Superior temporal gyrus (tissue), 1 donor: ENCODE measurements around the gene MYRF.

Experiments used
- DNase-seq: peaks from one replicate; pipeline ENCODE4 v3.0.0-alpha.2; 2016; ENCODE audit errors: extremely low spot score

MYRF gene

DNA sequence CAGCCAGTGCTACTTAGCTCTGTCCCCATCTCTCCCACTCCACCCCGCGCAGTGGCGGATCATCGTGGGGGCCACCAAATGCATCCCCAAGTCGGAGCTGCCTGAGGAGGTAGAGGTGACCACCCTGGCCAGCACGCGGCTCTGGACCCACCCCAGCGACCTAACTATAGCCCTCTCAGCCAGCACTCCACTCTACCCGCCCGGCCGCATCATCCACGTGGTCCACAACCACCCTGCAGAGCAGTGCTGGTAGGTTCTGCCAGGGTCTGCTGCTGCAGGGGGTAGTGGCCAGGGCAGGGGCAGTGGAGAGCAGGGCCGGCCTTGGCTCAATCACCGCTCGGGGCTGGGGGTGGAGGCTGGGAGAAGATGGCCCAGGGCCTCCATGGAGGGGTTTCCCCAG lies 13.0 kb upstream of the MYRF start:
- no peak for DNase-seq

DNA sequence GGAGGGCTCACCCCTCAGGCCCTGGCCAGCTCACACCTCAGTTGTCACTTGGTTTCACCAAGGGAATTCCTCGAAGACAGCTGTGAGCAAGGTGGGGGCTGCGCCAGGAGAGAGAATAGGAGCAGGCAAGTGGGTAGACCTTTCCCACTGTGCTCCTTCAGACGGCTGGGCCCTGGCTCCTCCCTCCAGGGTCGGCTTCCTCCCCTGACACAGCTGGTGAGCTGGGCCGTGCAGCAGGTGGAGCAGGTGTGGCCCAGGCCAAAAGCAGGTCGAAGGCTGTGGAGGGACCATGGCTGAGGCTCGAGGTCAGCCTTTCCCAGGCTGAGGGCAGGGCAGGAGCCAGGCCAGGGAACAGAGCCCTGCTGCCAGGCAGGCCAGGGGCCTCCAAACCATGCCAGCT lies 12.5 kb upstream of the MYRF start:
- no peak for DNase-seq

- DNase-seq = no peak
Measured at GRCh38 chr11:61742391-61742790, 10.0 kb upstream of the MYRF start.

GRCh38 chr11:61743486-61744095 lies 8.8 kb upstream of the MYRF start:
- no peak for DNase-seq

DNA sequence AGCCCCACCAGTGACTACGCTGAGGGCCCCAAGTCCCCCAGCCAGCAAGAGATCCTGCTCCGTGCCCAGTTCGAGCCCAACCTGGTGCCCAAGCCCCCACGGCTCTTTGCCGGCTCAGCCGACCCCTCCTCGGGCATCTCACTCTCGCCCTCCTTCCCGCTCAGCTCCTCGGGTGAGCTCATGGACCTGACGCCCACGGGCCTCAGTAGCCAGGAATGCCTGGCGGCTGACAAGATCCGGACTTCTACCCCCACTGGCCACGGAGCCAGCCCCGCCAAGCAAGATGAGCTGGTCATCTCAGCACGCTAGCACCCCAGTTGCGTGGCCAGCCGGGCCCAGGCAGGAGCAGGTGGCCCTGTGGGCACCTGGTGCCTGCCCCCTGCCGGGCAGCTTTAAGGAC lies 8.3 kb upstream of the MYRF start:
- no peak for DNase-seq

- DNase-seq = no peak
Measured at GRCh38 chr11:61744609-61745156, 7.8 kb upstream of the MYRF start.

- no peak for DNase-seq
Measured at GRCh38 chr11:61745781-61746441, 6.5 kb upstream of the MYRF start.

DNA sequence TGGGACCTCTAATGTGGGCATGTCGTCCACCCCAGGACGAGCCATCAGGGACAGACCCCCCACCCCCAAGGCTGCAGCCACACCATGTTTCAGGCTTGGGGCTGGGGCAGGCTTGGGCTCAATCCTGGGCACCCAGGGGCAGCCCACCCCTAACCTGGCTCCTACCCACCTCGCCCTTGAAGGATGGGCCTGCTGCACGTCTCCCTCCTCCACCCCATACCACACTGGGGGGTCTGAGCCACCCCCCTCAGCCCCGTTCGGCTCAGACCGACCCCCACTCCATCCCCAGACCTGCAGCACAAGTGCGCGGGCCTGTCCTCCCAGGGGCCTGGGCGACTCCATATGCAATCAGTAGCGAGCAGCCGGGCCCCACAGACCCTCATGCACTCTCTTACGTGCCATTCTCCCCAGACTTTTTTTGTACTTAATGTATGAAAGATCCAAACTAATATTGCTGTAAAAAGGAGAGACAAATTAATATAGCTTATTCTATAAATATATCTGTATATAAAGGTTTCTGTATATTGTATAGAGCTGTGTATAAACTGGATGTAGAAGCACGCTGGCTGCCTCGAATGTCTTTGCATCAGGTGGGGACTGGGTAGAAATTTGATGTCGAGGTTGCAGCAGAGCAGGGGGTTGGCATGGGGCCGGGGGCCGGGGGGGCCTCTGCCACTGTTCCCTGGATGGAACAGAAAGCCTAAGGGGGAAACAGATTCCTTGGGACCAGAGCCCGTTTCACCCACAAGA lies 5.8 kb upstream of the MYRF start:
- DNase-seq = no peak

GRCh38 chr11:61747192-61747966 lies 5.1 kb upstream of the MYRF start:
- peak; percentile 90 for DNase-seq

DNA sequence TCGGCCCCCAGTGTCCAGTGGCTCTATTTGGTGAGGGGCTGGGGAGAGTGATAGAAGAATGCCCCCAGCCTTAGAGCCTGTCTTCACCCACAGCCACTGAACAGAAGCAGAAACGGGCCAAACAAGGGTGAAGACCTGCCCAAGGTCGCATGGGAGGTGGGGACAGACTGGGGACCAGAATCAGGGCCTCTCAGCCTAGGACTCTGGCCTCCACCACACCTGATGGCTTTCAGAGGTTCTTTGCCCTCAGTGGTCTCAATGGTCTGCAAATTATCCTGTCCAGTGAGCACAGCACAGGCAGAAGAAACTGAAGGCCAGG lies 4.5 kb upstream of the MYRF start:
- no peak for DNase-seq

GRCh38 chr11:61749591-61750217 lies 2.7 kb upstream of the MYRF start:
- DNase-seq = peak; percentile 92

- no peak for DNase-seq
Measured at GRCh38 chr11:61750631-61751273, 1.7 kb upstream of the MYRF start.

DNA sequence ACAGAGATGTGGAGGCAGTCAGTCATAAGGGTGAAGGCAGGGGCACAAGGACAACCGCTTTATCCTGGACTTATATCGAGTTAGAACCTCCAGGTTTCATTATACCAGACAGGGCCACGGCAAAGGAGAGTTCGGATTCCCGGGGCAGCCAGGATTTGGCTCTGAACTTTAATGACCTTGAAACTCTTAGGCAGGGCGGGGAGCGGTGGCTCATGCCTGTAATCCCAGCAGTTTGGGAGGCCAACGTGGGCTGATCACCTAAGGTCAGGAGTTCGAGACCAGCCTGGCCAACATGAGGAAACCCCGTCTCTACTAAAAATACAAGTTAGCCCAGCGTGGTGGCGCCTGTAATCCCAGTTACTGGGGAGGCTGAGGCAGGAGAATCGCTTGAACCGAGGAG lies 1.1 kb upstream of the MYRF start:
- DNase-seq = no peak

- no peak for DNase-seq
Measured at GRCh38 chr11:61752925-61753521, 587 bp downstream of the MYRF start.

DNA sequence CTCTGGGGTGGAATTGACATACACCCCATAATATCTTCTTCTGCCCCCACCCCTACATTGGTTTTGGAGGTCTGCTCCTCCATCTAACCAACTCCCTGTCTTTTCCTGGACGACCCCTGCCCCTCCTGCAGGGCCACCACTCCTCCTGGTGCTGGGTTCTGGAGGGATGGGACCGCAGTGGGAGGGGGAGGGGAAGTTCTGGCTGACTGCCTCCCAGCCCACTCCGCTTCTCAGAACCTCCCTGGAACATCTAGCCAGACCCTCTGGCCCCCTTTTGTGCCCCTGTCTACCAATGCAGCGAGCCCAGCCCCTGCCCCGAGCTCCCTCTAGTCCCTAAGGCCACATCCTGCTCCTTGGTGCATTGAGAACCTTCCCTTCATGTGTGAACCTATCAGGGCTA lies 1.2 kb downstream of the MYRF start:
- no peak for DNase-seq

DNA sequence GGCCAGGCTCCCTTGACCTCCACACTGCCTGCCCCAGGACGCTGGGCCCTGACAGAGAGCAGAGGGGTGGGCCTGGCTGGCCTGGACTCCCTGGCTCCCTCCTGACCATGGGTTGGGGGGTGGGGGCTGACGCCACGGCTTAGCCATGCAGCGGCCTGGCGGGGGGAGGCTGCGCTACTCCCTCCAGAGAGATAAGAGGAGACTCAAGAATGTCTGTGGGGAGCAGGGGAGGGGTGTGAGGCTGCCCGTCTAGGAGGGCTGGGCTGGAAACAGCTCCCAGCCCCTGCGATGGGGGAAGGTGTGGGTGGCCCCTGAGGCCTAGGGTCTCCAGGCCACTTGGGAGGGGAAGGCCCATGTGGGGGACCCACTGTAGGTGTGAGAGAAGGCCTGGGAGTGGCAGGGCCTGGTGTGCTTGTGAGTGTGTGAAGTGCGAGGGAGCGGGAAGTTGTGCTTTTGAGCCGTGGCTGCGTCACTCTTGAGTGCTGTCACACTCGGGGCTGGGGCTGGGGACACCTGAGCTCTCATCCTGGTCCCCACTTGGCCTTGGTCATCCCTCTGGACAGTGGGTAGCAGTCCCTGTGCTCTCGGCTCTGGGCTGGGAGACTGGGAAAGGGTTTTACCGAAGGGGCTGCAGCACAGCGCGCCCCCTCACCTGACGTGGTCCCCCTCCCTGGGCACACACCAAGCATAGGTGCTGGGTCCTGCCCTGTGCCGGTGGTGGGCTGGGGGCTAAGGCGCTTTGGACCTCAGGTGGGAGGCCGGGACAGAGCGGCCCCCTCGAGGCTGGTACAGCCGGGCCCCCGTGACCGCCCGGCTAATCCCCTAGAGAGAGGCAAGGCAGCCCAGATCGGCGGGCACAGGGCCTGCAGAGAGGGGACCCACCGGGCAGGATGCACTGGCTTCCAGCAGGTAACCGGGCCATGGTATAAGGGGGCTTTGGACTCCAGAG lies 2.4 kb downstream of the MYRF start:
- DNase-seq = no peak

DNA sequence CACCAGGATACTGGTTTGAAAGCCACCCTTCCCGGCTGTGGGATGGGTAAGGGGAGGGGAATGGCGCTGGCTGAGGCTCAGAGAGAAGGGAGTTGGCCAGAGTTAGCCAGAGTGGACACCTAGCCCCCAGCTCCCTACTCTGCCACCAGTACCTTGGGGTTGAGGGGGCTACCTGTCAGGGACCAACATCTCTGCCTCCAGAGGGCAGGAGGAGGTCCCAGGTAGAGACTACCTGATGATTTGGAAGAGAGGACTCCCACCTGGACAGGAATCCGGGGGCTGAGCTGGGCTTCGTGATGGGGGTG lies 3.7 kb downstream of the MYRF start:
- DNase-seq = no peak

DNA sequence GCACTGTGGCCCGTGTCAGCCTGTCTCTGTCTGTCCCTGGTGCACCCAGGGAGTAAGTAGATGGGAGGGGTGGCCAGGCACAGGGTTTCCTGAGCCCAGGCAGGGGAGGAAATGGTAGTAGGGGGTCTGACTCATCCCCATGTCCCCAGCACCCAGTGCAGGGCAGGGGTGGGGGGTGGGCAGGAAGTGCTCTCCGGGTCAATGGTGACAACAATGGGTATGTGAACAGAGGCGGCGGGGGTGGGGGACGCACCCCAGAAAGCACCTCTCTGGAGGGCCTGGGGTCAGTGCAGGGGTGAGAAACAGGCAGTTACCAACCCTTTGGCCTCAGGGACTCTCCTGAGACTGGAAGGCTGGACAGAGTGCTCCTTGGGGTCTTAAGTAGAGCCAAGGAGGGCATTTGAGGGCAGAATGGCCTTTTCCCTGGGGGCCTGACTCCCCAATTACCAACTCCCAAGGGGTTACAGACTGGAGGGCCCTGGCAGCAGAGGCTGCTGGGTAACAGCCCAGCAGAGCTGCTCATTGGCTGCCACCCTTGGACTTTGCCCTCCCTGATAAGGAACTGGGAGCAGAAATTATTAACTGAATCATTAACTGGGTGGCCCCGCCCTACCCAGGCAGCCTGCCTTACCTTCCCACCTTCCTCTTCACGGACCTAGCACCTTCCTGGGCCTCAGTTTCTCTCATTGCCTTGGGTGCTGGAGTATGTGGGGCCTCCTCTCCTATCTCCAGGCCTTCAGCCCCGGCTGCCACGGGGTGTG lies 4.2 kb downstream of the MYRF start:
- DNase-seq = no peak

DNA sequence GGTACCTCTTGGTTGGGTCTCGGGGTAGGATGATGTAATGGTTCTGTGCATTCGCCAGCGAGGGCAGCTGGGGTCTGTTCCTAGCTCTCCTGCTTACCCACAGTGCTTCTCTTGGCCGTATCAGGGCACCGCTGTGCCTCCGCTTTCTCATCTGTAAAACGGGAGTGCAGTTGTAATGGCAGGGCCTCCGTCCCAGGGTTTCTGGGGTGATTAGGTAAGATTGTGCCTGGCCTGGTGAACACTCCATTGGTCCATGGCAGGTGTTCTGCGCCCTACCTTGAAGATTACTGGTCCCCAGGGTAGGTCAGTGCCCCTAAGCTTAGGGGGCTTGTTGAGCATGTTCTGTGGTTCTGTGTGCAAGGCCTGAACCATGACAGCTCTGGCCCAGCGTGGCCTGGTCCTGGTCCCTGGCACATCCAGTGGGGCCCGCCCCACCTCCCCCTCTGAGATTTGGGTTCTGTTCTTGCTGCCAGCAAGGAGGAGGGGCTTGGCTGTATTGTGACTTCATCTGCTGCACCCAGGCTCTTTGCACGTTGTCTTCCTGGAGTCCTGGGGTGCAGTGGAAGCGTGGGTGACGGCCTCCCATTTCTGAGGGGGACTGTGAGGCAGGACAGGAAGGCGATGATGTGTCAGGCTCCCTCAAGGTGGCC lies 4.9 kb downstream of the MYRF start:
- DNase-seq = no peak
